ENCODE results near the gene APELA.

GRCh38 chr4:164946810-164947209 is 69.8 kb downstream of the APELA start:
- no peak for TF ChIP-seq CTCF (IDR thresholded peaks at IDR 0.05)
- no peak for TF ChIP-seq POLR2A (IDR thresholded peaks at IDR 0.05)
